ENCODE data around the gene IL10RB. TPM values are rescaled to one million over a fixed set of nuclear protein-coding genes. Genes with fewer than 3 reads are reported as not detected.

Gene IL10RB
- total and polyA plus RNA-seq, 2 of the 13 experiments (the other 11 are each of a cell fraction or from before 2014, with no cell fraction given): 17.4 to 18.2 TPM

- TF ChIP-seq PAXIP1 (CRISPR knock-in tag; conservative IDR thresholded peaks at IDR 0.05) (no peak), ZNF496 (CRISPR knock-in tag; IDR thresholded peaks at IDR 0.05; ENCODE audit: insufficient replicate concordance) (no peak), POLR2G (IDR thresholded peaks at IDR 0.05; ENCODE audit: low read depth, low read length) (0 out of 2 replicates have a peak, but pooled peaks have one; percentile 12), DPF2 (CRISPR knock-in tag; IDR thresholded peaks at IDR 0.05; ENCODE audit: borderline replicate concordance, low read depth) (no peak), ZFP36L2 (CRISPR knock-in tag; IDR thresholded peaks at IDR 0.05) (no peak), HDAC2 (CRISPR knock-in tag; IDR thresholded peaks at IDR 0.05) (no peak), FOXM1 (CRISPR knock-in tag; IDR thresholded peaks at IDR 0.05) (no peak), ZNF264 (CRISPR knock-in tag; IDR thresholded peaks at IDR 0.05) (no peak), NFIC (IDR thresholded peaks at IDR 0.05; ENCODE audit: low read length) (no peak), IRF9 (CRISPR knock-in tag; IDR thresholded peaks at IDR 0.05; ENCODE audit: borderline replicate concordance) (0 out of 2 replicates have a peak, but pooled peaks have one; percentile 51), ZNF749 (CRISPR knock-in tag; IDR thresholded peaks at IDR 0.05; ENCODE audit: borderline replicate concordance) (peak; percentile 16; the same call in 1 of the 2 replicates), ZNF343 (CRISPR knock-in tag; IDR thresholded peaks at IDR 0.05) (no peak), ZBTB43 (CRISPR knock-in tag; conservative IDR thresholded peaks at IDR 0.05) (no peak; the same call in 1 of the 2 replicates), ZNF761 (CRISPR knock-in tag; conservative IDR thresholded peaks at IDR 0.05) (no peak; the same call in 1 of the 2 replicates), ZBTB46 (CRISPR knock-in tag; IDR thresholded peaks at IDR 0.05; ENCODE audit: borderline replicate concordance) (no peak), SOX13 (IDR thresholded peaks at IDR 0.05) (no peak), SOX13 (CRISPR knock-in tag; conservative IDR thresholded peaks at IDR 0.05 in 1 of 2, IDR thresholded peaks at IDR 0.05 in 1 of 2) (no peak), GATA4 (IDR thresholded peaks at IDR 0.05; ENCODE audit: borderline replicate concordance, low read depth) (0 out of 2 replicates have a peak, but pooled peaks have one; percentile 11), CCDC6 (CRISPR knock-in tag; IDR thresholded peaks at IDR 0.05) (no peak), PHB2 (IDR thresholded peaks at IDR 0.05; ENCODE audit: partially characterized antibody) (no peak)
Measured at GRCh38 chr21:33325222-33326067, 59.3 kb downstream of the IL10RB start (continued).
